A549 treated with Mapracorat at 1 μM for 4 hours (cell line): ENCODE measurements around the gene DNAJA4. TPM values are rescaled to one million over a fixed set of nuclear protein-coding genes. Genes with fewer than 3 reads are reported as not detected.

Experiments
- total RNA-seq: library from RNA; stranded (reverse); fragments of 200-300 nt; extraction: Qiagen RNA extraction; gene quantifications from 5 replicates; pipeline ENCODE4 v1.2.3, GENCODE V29; 2022

Gene DNAJA4
- total RNA-seq, result not detected in 5 replicates

GRCh38 chr15:78264304-78265136 is at the start of gene DNAJA4:
Gene DNAJA4 (plus strand): TSS chr15:78264562. CDS start chr15:78264764, 202 bp downstream.

GRCh38 chr15:78234515-78235040 is 29.8 kb upstream of the DNAJA4 start, which contains the start of gene ACSBG1:
Gene ACSBG1 (minus strand): TSS chr15:78234565. CDS start chr15:78234501, 64 bp downstream.

GRCh38 chr15:78299101-78299930 is 35.0 kb downstream of the DNAJA4 start, which contains the start of gene SKIC8:
Gene SKIC8 (minus strand): TSS chr15:78299609. CDS start chr15:78295686, 3,923 bp downstream.

Other genes with a start within 250 kb of the DNAJA4 start
- gene TBC1D2B, start 186.9 kb upstream of the DNAJA4 start, total RNA-seq, result 11.9 to 19.3 TPM (median 16.0 TPM) in 5 replicates
- gene SH2D7, start 172.0 kb upstream of the DNAJA4 start, total RNA-seq, result not detected in 5 replicates
- gene CIB2, start 133.1 kb upstream of the DNAJA4 start, total RNA-seq, result 25.7 to 28.9 TPM (median 27.6 TPM) in 5 replicates
- 63.1 to 93.8 TPM (median 70.0 TPM) in 5 replicates for gene IDH3A, start 115.2 kb upstream of the DNAJA4 start, total RNA-seq
- 0.13 to 0.31 TPM (median 0.19 TPM) in 4 of 5 replicates, not detected in the other for gene ACSBG1, start 30.0 kb upstream of the DNAJA4 start, total RNA-seq
- 80.3 to 109 TPM (median 88.0 TPM) in 5 replicates for gene SKIC8, start 35.0 kb downstream of the DNAJA4 start, total RNA-seq
- 1.2 to 2.2 TPM (median 1.7 TPM) in 5 replicates for gene CRABP1, start 75.8 kb downstream of the DNAJA4 start, total RNA-seq
- 31.0 to 51.2 TPM (median 44.7 TPM) in 5 replicates for gene IREB2, start 173.7 kb downstream of the DNAJA4 start, total RNA-seq
- gene HYKK, start 243.0 kb downstream of the DNAJA4 start, total RNA-seq, result 5.3 to 7.1 TPM (median 6.2 TPM) in 5 replicates